Hepatocyte (in vitro differentiated cells): ENCODE results near the gene PMIS2.

Experiments
- EZH2 ChIP-seq: fragments of 200-600 bp; sonication (generic); IDR thresholded peaks from 2 replicates; pipeline ENCODE4 v1.6.1; 2016; ENCODE audit warnings: antibody characterized with exemption, mild to moderate bottlenecking, borderline replicate concordance
- TF ChIP-seq, protein P1 (sequence below): fragments of 200-600 bp; sonication (generic); IDR thresholded peaks from 2 replicates; pipeline ENCODE4 v1.5.1; 2016; ENCODE audit warnings: antibody characterized with exemption, mild to moderate bottlenecking; ENCODE audit not compliant: poor library complexity

- TF ChIP-seq, protein P1, sequence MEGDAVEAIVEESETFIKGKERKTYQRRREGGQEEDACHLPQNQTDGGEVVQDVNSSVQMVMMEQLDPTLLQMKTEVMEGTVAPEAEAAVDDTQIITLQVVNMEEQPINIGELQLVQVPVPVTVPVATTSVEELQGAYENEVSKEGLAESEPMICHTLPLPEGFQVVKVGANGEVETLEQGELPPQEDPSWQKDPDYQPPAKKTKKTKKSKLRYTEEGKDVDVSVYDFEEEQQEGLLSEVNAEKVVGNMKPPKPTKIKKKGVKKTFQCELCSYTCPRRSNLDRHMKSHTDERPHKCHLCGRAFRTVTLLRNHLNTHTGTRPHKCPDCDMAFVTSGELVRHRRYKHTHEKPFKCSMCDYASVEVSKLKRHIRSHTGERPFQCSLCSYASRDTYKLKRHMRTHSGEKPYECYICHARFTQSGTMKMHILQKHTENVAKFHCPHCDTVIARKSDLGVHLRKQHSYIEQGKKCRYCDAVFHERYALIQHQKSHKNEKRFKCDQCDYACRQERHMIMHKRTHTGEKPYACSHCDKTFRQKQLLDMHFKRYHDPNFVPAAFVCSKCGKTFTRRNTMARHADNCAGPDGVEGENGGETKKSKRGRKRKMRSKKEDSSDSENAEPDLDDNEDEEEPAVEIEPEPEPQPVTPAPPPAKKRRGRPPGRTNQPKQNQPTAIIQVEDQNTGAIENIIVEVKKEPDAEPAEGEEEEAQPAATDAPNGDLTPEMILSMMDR = no peak
- TF ChIP-seq EZH2 = no peak
These were observed 32.5 kb upstream of the PMIS2 start for GRCh38 chr19:35553385-35554000.
